K562 (cell line): ENCODE measurements around the gene SPATA19. TPM values are rescaled to one million over a fixed set of nuclear protein-coding genes. Genes with fewer than 3 reads are reported as not detected.

Experiments
- ATAC-seq: fragments of 200-7000 bp; cut with Tn5 transposase; 3 replicates; pipeline ENCODE4 v1.9.1; 2020; ENCODE audit warnings: moderate library complexity
- BruUV-seq: library from RNA; stranded (reverse); fragments of 400-500 nt; replicated peaks from 2 replicates; lab custom pipeline; 2021; lab: Mats Ljungman, UMichigan
- CTCF ChIA-PET: fragments of 300-600 bp; formaldehyde crosslinking; extraction: SDS; loops from one replicate; lab custom pipeline; 2021; ENCODE audit warnings: low intra/inter-chr PET ratio; lab: Yijun Ruan, JAX
- POLR2A ChIA-PET: fragments of 300-600, 350-650 bp; sonication (Branson Sonifier 250); formaldehyde crosslinking; extraction: SDS; loops from one replicate; lab custom pipeline; 2021; ENCODE audit warnings: antibody characterized with exemption, inconsistent platforms; lab: Yijun Ruan, JAX
- DNase-seq, 4 experiments: peaks; one replicate each; pipeline versions ENCODE4 v3.0.0 to v3.0.0-alpha.2; 2011 to 2018; ENCODE audit warnings: low spot score in 3 of 4, mixed read lengths in 3 of 4; ENCODE audit errors: extremely low read depth in 1 of 4
- FAIRE-seq: peaks from 2 replicates; lab custom pipeline; 2011; peaks lifted over from hg19 to GRCh38; lab: Jason Lieb, UNC
- H2AFZ ChIP-seq: 2 replicates; pipeline ENCODE4 v1.6.0; 2011; ENCODE audit warnings: low read depth, low read length, control low read depth, inconsistent platforms
- H3K27ac ChIP-seq: fragments of 200-600 bp; 3 replicates; pipeline ENCODE4 v1.8.0; 2011; ENCODE audit warnings: low read depth, mild to moderate bottlenecking, control low read depth, inconsistent platforms, low read length, moderate library complexity, mixed read lengths; ENCODE audit errors: extremely low read depth
- H3K27me3 ChIP-seq, 2 experiments: fragments of 300-600 bp in 1 of 2; 2 replicates in 1 of 2; 3 replicates in 1 of 2; pipeline versions ENCODE4 v1.6.0 to v1.8.0; 2011; ENCODE audit warnings: inconsistent platforms in 2 of 2, low read length in 2 of 2, mild to moderate bottlenecking in 1 of 2, mixed read lengths in 1 of 2, moderate library complexity in 1 of 2; ENCODE audit not compliant: control insufficient read depth in 2 of 2, insufficient read depth in 2 of 2
- H3K36me3 ChIP-seq: fragments of 300-600 bp; 3 replicates; pipeline ENCODE4 v1.8.0; 2011; ENCODE audit warnings: mild to moderate bottlenecking, low read length, inconsistent platforms; ENCODE audit not compliant: control insufficient read depth, insufficient read depth
- H3K4me1 ChIP-seq, 2 experiments: fragments of 200-600 bp in 1 of 2; replicated peaks in 1 of 2; 2 replicates in 1 of 2; 3 replicates in 1 of 2; pipeline versions ENCODE4 v1.5.1 to v1.8.0; 2011; ENCODE audit warnings: inconsistent platforms in 2 of 2, low read length in 2 of 2, mild to moderate bottlenecking in 1 of 2, mixed read lengths in 1 of 2, moderate library complexity in 1 of 2; ENCODE audit not compliant: control insufficient read depth in 2 of 2, insufficient read depth in 2 of 2
- H3K4me2 ChIP-seq: 2 replicates; pipeline ENCODE4 v1.6.1; 2011; ENCODE audit warnings: low read length, control low read depth, inconsistent platforms, mixed read lengths; ENCODE audit not compliant: insufficient read depth
- H3K4me3 ChIP-seq: fragments of 200-600 bp; sonication (generic), shearing (Covaris generic); 2 replicates; pipeline ENCODE4 v1.5.1; 2016; ENCODE audit warnings: control low read depth, inconsistent platforms
- H3K79me2 ChIP-seq: fragments of 200-600 bp; 3 replicates; pipeline ENCODE4 v1.8.0; 2011; ENCODE audit warnings: low read length, inconsistent platforms; ENCODE audit not compliant: control insufficient read depth, insufficient read depth
- H3K9ac ChIP-seq, 2 experiments: 2 replicates each; pipeline versions ENCODE4 v1.6.0 to v1.6.1; 2011; ENCODE audit warnings: low read depth in 2 of 2, low read length in 2 of 2, control low read depth in 1 of 2, inconsistent platforms in 1 of 2, mild to moderate bottlenecking in 1 of 2, mixed read lengths in 1 of 2; ENCODE audit not compliant: insufficient read depth in 1 of 2
- H3K9me1 ChIP-seq: one replicate; pipeline ENCODE4 v1.6.0; 2011; ENCODE audit warnings: inconsistent platforms, mild to moderate bottlenecking, low read length, moderate library complexity; ENCODE audit not compliant: control insufficient read depth, insufficient read depth
- H3K9me3 ChIP-seq: replicated peaks from 2 replicates; pipeline ENCODE4 v1.5.1; 2011; ENCODE audit warnings: low read depth, low read length, inconsistent platforms; ENCODE audit not compliant: control insufficient read depth, insufficient read depth
- H4K20me1 ChIP-seq: replicated peaks from 2 replicates; pipeline ENCODE4 v1.6.1; 2011; ENCODE audit warnings: low read length, inconsistent platforms, mixed read lengths; ENCODE audit not compliant: control insufficient read depth, insufficient read depth
- ARNT ChIP-seq, 2 experiments: fragments of 450-650 bp; IDR thresholded peaks; 2 replicates each; pipeline ENCODE4 v1.6.1; 2016; ENCODE audit warnings: mild to moderate bottlenecking in 1 of 2
- BRCA1 ChIP-seq, 2 experiments: fragments of 450-650 bp in 1 of 2; sonication (generic) in 1 of 2; formaldehyde crosslinking in 1 of 2; IDR thresholded peaks; 2 replicates each; pipeline versions ENCODE4 v1.5.0 to v1.6.1; 2017 to 2020; ENCODE audit warnings: mild to moderate bottlenecking in 1 of 2, missing genetic modification reagents in 1 of 2
- MBD1 ChIP-seq: fragments of 250-450 bp; sonication (Bioruptor Pico); IDR thresholded peaks from 2 replicates; pipeline ENCODE4 v1.8.0; 2022; ENCODE audit warnings: inconsistent platforms
- NONO ChIP-seq, 2 experiments: fragments of 200-400 bp in 1 of 2; fragments of 450-650 bp in 1 of 2; formaldehyde crosslinking in 1 of 2; IDR thresholded peaks; 2 replicates each; pipeline ENCODE4 v1.6.1; 2017; ENCODE audit warnings: low read depth in 2 of 2, mild to moderate bottlenecking in 2 of 2, moderate library complexity in 2 of 2, low read length in 1 of 2
- SIN3A ChIP-seq, 2 experiments: fragments of 150-350 bp in 1 of 2; IDR thresholded peaks; 2 replicates each; pipeline ENCODE4 v1.6.1; 2011 to 2016; ENCODE audit warnings: borderline replicate concordance in 2 of 2, low read depth in 2 of 2, low read length in 2 of 2, mild to moderate bottlenecking in 2 of 2, moderate library complexity in 2 of 2; ENCODE audit not compliant: control insufficient read depth in 1 of 2
- SREBF1 ChIP-seq: fragments of 150-350 bp; IDR thresholded peaks from 2 replicates; pipeline ENCODE4 v1.6.1; 2014; ENCODE audit warnings: antibody characterized with exemption, low read depth, low read length, borderline replicate concordance
- TFAM ChIP-seq: fragments of 250-450 bp; sonication (Bioruptor Pico); conservative IDR thresholded peaks from 2 replicates; pipeline ENCODE4 v1.5.0; 2021; ENCODE audit warnings: mild to moderate bottlenecking, moderate library complexity
- ZNF717 ChIP-seq: fragments of 250-450 bp; sonication (Bioruptor Pico); IDR thresholded peaks from 2 replicates; pipeline ENCODE4 v1.5.0; 2021
- ZNF79 ChIP-seq: fragments of 250-450 bp; sonication (Bioruptor Pico); IDR thresholded peaks from 2 replicates; pipeline ENCODE4 v1.4.0; 2020; ENCODE audit warnings: low read depth, mild to moderate bottlenecking, moderate library complexity
- whole genome bisulfite sequencing: fragments of 100-300 bp; shearing (Covaris generic); methylation state at CpG from one replicate; pipeline ENCODE4 v1.1.6; 2016; ENCODE audit warnings: low coverage, mixed read lengths; ENCODE audit not compliant: insufficient coverage; ENCODE audit errors: missing lambda C conversion rate; 5-methylcytosine and 5-hydroxymethylcytosine counted together
- in situ Hi-C: fragments of 300-500 bp; cut with MboI; formaldehyde crosslinking; loops from 4 replicates; pipeline ENCODE4 v1.15.0; 2018; ENCODE audit warnings: inconsistent platforms, mixed read lengths
- intact Hi-C: fragments of 100-400 bp; cut with micrococcal nuclease; formaldehyde crosslinking; loops from 2 replicates; pipeline ENCODE4 v1.14.2; 2022
- polyA plus RNA-seq, 8 experiments: library from polyadenylated mRNA; depleted of rRNA in 4 of 8; stranded (reverse) in 5 of 8; unstranded in 3 of 8; fragments of >200 nt; fragmentation: Nextera tagmentation in 2 of 8; fragmentation: Illumina TruSeq in 1 of 8; extraction: Ambion mirVana in 2 of 8; extraction: Trizol in 1 of 8; gene quantifications; 2 replicates each; pipeline versions ENCODE4 v1.2.1 to v1.2.3, GENCODE V29; 2011 to 2014; ENCODE audit warnings: inconsistent platforms in 1 of 8, missing spikeins in 1 of 8
- total RNA-seq, 7 experiments: library from RNA; depleted of rRNA in 6 of 7; stranded (reverse); fragments of >200 nt in 6 of 7; fragmentation: Illumina TruSeq in 2 of 7; extraction: Trizol in 2 of 7; gene quantifications; 2 replicates each; pipeline versions ENCODE4 v1.2.1 to v1.2.3, GENCODE V29; 2011 to 2021; ENCODE audit warnings: low replicate concordance in 1 of 7
- TF ChIP-seq, protein P1 (sequence below), 2 experiments: IDR thresholded peaks in 1 of 2; conservative IDR thresholded peaks in 1 of 2; 2 replicates each; pipeline ENCODE4 v1.6.1; 2016; ENCODE audit warnings: low read depth in 2 of 2, mild to moderate bottlenecking in 1 of 2, missing compliant biosample characterization in 1 of 2, missing genetic modification characterization in 1 of 2, moderate library complexity in 1 of 2

SPATA19 gene
- total and polyA plus RNA-seq, 9 of the 15 experiments (the other 6 are each of a cell fraction or from before 2014, with no cell fraction given), result not detected

DNA sequence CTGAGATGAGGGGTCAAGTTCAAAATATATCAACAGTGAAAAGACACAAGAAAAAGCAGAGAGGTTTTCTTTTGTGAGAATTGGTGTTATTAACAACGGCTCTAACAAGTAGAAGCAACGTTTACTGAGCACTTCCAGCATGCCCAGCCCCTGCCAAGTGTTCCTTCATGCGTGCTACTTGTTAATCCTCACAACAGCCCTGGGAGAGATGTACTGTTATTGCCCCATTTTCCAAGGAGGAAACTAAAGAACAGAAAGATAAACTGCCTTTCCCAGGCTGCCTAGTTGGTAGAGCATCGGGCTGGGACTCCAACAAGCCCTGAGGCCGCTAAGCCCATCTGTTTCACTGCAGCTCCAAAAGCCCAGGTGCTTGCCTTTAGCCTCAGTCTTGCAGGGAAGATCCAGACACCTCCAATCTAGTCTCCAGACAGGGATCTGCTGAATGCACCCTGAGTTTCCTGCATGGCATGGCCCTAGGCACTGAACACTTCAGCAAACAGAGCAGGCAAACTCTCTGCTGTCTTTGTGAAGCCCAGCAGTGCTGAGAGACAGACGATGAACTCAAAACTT is 25.5 kb downstream of the SPATA19 start:
- CTCF ChIA-PET, result no interaction called here
- H3K9me3 ChIP-seq, result no peaks in the 10 kb centered on the region
- 2% methylated on average over 6 of the region's 6 CpGs for WGBS
- POLR2A ChIA-PET, result no interaction called here
- no peaks in the 10 kb centered on the region for H3K36me3 ChIP-seq
- H3K4me3 ChIP-seq, result no peak overlapping the region
- H3K9ac ChIP-seq, result no peak overlapping the region
- DNase-seq, result no peak
- no peaks in the 10 kb centered on the region for H3K27me3 ChIP-seq
- no TSS peak for BruUV-seq
- in situ Hi-C loops, result loop anchor here (10.0 kb wide), 1 partner anchor 745 kb away; no protein-coding TSS in a partner anchor
- no peak for FAIRE-seq
- H2AFZ ChIP-seq, result no peak overlapping the region
- intact Hi-C loops, result loop anchor here (2.0 to 10.0 kb wide), 3 partner anchors 245 to 738 kb away; no protein-coding TSS in a partner anchor
- no peak overlapping the region for H3K4me2 ChIP-seq
- no peak overlapping the region for H3K27ac ChIP-seq
- ATAC-seq, result no peak
- no peaks in the 10 kb centered on the region for H3K4me1 ChIP-seq
- H3K79me2 ChIP-seq, result no peaks in the 10 kb centered on the region
- TF ChIP-seq SREBF1, result no peak
- no peak for TF ChIP-seq ARNT (IDR thresholded peaks at IDR 0.05)
- no peak for TF ChIP-seq NONO (IDR thresholded peaks at IDR 0.05; ENCODE audit: low read depth in 2 of 2, low read length in 1 of 2)
- TF ChIP-seq ZNF79 (CRISPR knock-in tag), result no peak
- TF ChIP-seq, protein P1, sequence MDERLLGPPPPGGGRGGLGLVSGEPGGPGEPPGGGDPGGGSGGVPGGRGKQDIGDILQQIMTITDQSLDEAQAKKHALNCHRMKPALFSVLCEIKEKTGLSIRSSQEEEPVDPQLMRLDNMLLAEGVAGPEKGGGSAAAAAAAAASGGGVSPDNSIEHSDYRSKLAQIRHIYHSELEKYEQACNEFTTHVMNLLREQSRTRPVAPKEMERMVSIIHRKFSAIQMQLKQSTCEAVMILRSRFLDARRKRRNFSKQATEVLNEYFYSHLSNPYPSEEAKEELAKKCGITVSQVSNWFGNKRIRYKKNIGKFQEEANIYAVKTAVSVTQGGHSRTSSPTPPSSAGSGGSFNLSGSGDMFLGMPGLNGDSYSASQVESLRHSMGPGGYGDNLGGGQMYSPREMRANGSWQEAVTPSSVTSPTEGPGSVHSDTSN (CRISPR knock-in tag; IDR thresholded peaks at IDR 0.05; ENCODE audit: low read depth), result no peak
- TF ChIP-seq, protein P1 (tag; conservative IDR thresholded peaks at IDR 0.05; ENCODE audit: low read depth), result no peak
- TF ChIP-seq MBD1, result no peak
- no peak for TF ChIP-seq TFAM (CRISPR knock-in tag)
- no peak for TF ChIP-seq SIN3A (IDR thresholded peaks at IDR 0.05; ENCODE audit: borderline replicate concordance in 2 of 2, control insufficient read depth in 1 of 2, low read depth in 2 of 2, low read length in 2 of 2)
- TF ChIP-seq ZNF717, result no peak
- no peak for TF ChIP-seq BRCA1 (IDR thresholded peaks at IDR 0.05)
- no peak for TF ChIP-seq BRCA1 (CRISPR knock-in tag; IDR thresholded peaks at IDR 0.05)
- no peaks in the 10 kb centered on the region for H3K9me1 ChIP-seq
- no peaks in the 10 kb centered on the region for H4K20me1 ChIP-seq
